ENCODE measurements around the gene TMEM204.

DNA sequence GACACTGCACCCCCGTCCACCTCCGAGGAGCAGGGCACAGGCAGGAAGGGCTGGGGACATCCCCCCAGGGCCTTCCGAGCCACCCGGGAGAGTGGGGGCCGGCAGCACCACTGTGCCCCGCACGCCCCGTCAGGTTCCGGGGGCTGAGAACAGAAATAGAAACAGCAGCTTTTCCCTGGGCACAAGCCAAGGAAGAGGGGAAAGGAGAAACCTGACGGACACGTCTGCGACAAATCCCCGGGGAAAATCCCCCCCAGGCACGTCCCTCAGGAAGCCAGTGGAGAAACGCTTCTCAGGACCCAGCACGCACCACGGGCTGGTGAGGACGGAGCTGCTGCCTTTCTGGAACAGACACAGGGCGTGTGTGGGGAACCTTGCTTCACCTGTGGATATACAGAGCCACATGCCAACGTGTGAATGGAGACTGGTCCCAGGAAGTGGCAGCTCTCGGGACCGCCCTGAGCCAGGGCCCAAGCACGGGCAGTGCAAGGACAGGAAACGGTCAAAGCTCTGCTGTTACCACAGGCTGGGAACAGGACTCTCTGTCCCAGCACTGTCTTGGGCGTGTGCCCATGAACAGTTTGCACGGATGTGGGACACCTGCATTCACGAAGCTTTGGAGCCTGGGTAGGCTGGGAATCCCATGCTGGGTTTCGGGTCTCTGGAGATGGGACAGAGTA lies 1.2 kb upstream of the TMEM204 start:
- TF ChIP-seq, protein P1, sequence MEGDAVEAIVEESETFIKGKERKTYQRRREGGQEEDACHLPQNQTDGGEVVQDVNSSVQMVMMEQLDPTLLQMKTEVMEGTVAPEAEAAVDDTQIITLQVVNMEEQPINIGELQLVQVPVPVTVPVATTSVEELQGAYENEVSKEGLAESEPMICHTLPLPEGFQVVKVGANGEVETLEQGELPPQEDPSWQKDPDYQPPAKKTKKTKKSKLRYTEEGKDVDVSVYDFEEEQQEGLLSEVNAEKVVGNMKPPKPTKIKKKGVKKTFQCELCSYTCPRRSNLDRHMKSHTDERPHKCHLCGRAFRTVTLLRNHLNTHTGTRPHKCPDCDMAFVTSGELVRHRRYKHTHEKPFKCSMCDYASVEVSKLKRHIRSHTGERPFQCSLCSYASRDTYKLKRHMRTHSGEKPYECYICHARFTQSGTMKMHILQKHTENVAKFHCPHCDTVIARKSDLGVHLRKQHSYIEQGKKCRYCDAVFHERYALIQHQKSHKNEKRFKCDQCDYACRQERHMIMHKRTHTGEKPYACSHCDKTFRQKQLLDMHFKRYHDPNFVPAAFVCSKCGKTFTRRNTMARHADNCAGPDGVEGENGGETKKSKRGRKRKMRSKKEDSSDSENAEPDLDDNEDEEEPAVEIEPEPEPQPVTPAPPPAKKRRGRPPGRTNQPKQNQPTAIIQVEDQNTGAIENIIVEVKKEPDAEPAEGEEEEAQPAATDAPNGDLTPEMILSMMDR (IDR thresholded peaks at IDR 0.05 in 4 of 5, conservative IDR thresholded peaks at IDR 0.05 in 1 of 5), result no peak
- TF ChIP-seq POLR2A (IDR thresholded peaks at IDR 0.05), result peak; percentile 41
